Heart right ventricle (tissue), 16 donors: ENCODE measurements around the gene SYCP2L. TPM values are rescaled to one million over a fixed set of nuclear protein-coding genes. Genes with fewer than 3 reads are reported as not detected.

Experiments used
- ATAC-seq, 8 donors: fragments of 200-7000 bp; cut with Tn5 transposase; one replicate each; pipeline ENCODE4 v1.9.1; 2020; ENCODE audit warnings: mild to moderate bottlenecking in 8 of 8, moderate library complexity in 8 of 8, moderate number of reproducible peaks in 1 of 8
- DNase-seq, 2 donors: peaks; one replicate each; pipeline ENCODE4 v3.0.0-alpha.2; 2020
- H3K27ac ChIP-seq, 10 donors: fragments of 200-600 bp; sonication (generic) in 2 of 10; one replicate each; pipeline versions ENCODE4 v1.5.0 to v1.8.0; 2020 to 2022; ENCODE audit warnings: mild to moderate bottlenecking in 3 of 10
- H3K27me3 ChIP-seq, 7 donors: fragments of 200-600 bp; one replicate each; pipeline ENCODE4 v1.8.0; 2021 to 2022; ENCODE audit warnings: mild to moderate bottlenecking in 2 of 7
- H3K36me3 ChIP-seq, 9 donors: fragments of 200-600 bp; sonication (generic) in 1 of 9; one replicate each; pipeline versions ENCODE4 v1.5.0 to v1.8.0; 2020 to 2022; ENCODE audit warnings: mild to moderate bottlenecking in 2 of 9
- H3K4me1 ChIP-seq, 9 donors: fragments of 200-600 bp; sonication (generic) in 1 of 9; one replicate each; pipeline versions ENCODE4 v1.5.0 to v1.8.0; 2020 to 2022; ENCODE audit warnings: mild to moderate bottlenecking in 4 of 9
- H3K4me3 ChIP-seq, 10 donors: fragments of 200-600 bp; sonication (generic) in 2 of 10; one replicate each; pipeline versions ENCODE4 v1.5.0 to v1.8.0; 2020 to 2022; ENCODE audit warnings: mild to moderate bottlenecking in 7 of 10, moderate library complexity in 2 of 10
- H3K9me3 ChIP-seq, 11 donors: fragments of 200-600 bp in 10 of 11; sonication (generic) in 2 of 11; one replicate each; pipeline versions ENCODE4 v1.5.0 to v1.8.0; 2013 to 2022; ENCODE audit warnings: mild to moderate bottlenecking in 2 of 11, control low read depth in 1 of 11, moderate library complexity in 1 of 11
- WGBS, 2 donors: extraction: QIAGEN DNeasy Blood & Tissue Kit; methylation state at CpG; one replicate each; pipeline ENCODE4 v1.1.7; 2013; ENCODE audit warnings: inconsistent platforms in 1 of 2; 5-methylcytosine and 5-hydroxymethylcytosine counted together
- intact Hi-C, 10 donors: fragments of 100-400 bp; cut with DNase I; formaldehyde crosslinking; loops; one replicate each; pipeline versions ENCODE4 v1.11.1 to v1.14.2; 2022
- polyA plus RNA-seq, 2 donors: library from polyadenylated mRNA; stranded (reverse); fragments of 200-250 nt; gene quantifications; one replicate each; pipeline ENCODE4 v1.2.3, GENCODE V29; 2013
- total RNA-seq, 10 donors: library from RNA; stranded (reverse); fragmentation: NEBNext Ultra II Directional in 3 of 10; extraction: Animal tissue kit (Norgen Biotek cat#: 25700) in 3 of 10; gene quantifications; one replicate each; pipeline versions ENCODE4 v1.2.1 to v1.2.4, GENCODE V29; 2021 to 2023
- TF ChIP-seq, protein P1 (sequence below), 9 donors: fragments of 200-600 bp; sonication (generic) in 2 of 9; IDR thresholded peaks; one replicate each; pipeline versions ENCODE4 v1.5.0 to v1.8.0; 2021 to 2022; ENCODE audit warnings: antibody characterized with exemption in 9 of 9, mild to moderate bottlenecking in 5 of 9, moderate library complexity in 1 of 9
- donor health status: Arrhythmogenic right ventricular cardiomyopathy.
- donor health status: ischemic (EF 13 %, LVEDD 7.1; RV severe dilation, severe dysfunction).
- donor health status: healthy with polysubstance abuse.
- donor health status: DM: no; HTN: yes; CAD: no.
- donor health status: DM: no; HTN: no; CAD: no.
- donor health status: ischemic (EF 25% LVEDD 6.9; RV normal size, moderate dysfunction).
- donor health status: ischemic (EF 25% LVEDD 5.7; RV mildly dilated, moderate dysfunction).
- donor health status: healthy.
- donor health status: DM: yes; HTN: yes; CAD: no.
- donor health status: Ischemic cardiomyopathy.
- donor health status: ischemic (EF 35%, LVEDD 5.7; RV mildly dilated, moderate dysfunction).
- donor health status: nonischemic (EF 11% LVEDD 7.7; RV severe dilation, severe dysfunction).
- donor health status: DM: yes; HTN: yes; CAD: no.
- donor health status: PGD.
- donor health status: ischemic (EF 29% LVEDD 5.4; RV normal size, mild dysfunction).
- donor health status: nonischemic (EF 23%, LVEDD 6.1; RV moderate dilation, normal function).

SYCP2L gene
- total and polyA plus RNA-seq, 12 donors: 0.11 to 2.4 (median 0.37) TPM

DNA sequence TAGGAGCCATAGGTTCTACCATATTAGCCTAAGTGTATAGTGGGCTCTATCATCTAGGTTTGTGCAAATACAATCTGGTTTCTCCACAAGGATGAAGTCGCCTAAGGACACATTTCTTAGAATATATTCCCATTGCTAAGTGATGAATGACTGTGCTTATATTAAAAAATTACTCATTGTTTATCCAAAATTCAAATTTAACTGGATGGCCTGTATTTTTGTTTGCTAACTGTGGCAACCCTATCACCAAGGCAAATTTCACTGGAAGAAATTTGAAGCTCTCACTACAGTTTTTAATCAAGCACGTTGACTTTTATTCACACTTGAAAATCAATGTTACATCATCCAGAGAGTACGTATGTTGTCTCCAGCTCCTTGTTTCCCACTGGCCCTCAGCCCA, 18.9 kb upstream of the SYCP2L start:
- no peaks in the 10 kb centered on the region for H3K4me1 ChIP-seq
- DNase-seq (no peak), ATAC-seq (no peak)
- H3K36me3 ChIP-seq: no peaks in the 10 kb centered on the region
- H3K27ac ChIP-seq: no peak overlapping the region
- no peak overlapping the region for H3K4me3 ChIP-seq
- intact Hi-C loops: no loop called here
- WGBS, 2 donors: 85 to 88% methylated on average over 3 of the region's 3 CpGs
- TF ChIP-seq, protein P1, sequence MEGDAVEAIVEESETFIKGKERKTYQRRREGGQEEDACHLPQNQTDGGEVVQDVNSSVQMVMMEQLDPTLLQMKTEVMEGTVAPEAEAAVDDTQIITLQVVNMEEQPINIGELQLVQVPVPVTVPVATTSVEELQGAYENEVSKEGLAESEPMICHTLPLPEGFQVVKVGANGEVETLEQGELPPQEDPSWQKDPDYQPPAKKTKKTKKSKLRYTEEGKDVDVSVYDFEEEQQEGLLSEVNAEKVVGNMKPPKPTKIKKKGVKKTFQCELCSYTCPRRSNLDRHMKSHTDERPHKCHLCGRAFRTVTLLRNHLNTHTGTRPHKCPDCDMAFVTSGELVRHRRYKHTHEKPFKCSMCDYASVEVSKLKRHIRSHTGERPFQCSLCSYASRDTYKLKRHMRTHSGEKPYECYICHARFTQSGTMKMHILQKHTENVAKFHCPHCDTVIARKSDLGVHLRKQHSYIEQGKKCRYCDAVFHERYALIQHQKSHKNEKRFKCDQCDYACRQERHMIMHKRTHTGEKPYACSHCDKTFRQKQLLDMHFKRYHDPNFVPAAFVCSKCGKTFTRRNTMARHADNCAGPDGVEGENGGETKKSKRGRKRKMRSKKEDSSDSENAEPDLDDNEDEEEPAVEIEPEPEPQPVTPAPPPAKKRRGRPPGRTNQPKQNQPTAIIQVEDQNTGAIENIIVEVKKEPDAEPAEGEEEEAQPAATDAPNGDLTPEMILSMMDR (IDR thresholded peaks at IDR 0.05): no peak
- H3K27me3 ChIP-seq: peaks cover 0 to 4% (median 0%) of the 10 kb centered on the region in 7 donors
- H3K9me3 ChIP-seq: no peaks in the 10 kb centered on the region

DNA sequence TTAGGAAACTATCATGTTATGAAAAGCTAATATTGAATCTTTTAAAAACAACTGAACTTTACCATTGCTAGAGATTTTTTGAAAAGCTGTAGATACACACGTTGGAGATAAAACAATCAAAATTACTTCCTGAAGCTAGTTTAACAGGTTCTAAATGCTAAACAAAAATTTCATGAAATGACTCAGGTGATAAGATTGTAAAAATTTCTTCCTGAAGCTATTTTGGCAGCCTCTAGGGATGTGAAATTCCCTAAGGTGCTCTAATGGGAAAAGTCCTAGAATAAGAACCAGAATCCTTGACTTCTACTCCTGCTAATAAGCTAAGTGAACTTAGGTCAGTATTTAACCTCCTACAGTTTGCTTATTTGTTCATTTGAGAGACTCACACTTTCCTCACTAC, 13.5 kb upstream of the SYCP2L start:
- DNase-seq (no peak), ATAC-seq (no peak)
- peaks cover 0 to 10% (median 0%) of the 10 kb centered on the region in 7 donors for H3K27me3 ChIP-seq
- no peaks in the 10 kb centered on the region for H3K4me1 ChIP-seq
- TF ChIP-seq, protein P1 (IDR thresholded peaks at IDR 0.05): no peak
- H3K27ac ChIP-seq: no peak overlapping the region
- no peaks in the 10 kb centered on the region for H3K36me3 ChIP-seq
- intact Hi-C loops: no loop called here
- no peak overlapping the region for H3K4me3 ChIP-seq
- H3K9me3 ChIP-seq: peaks cover 0 to 2% (median 0%) of the 10 kb centered on the region in 11 donors
- 41 to 45% methylated on average over 1 of the region's 1 CpG for WGBS, 2 donors

DNA sequence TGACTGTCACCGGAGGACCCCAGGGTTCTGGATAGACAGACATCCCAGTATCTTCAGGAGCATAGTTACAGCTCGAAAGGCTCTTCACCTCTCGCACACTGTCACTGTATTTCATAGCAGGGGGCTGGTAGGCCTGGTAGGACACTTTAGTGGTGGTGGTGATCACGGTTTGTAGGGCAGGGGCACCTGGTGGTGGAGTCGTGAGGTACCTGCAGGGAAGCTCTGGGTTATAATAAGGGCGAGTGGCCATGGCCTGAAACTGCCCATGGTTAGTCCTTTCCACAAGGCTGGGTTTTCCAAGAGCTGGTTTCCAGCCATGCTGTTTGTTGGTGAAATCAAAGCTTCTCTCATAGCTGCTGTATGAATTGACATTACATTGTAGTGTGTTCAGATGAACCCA, 12.6 kb upstream of the SYCP2L start:
- DNase-seq (no peak), ATAC-seq (no peak)
- H3K4me1 ChIP-seq: no peaks in the 10 kb centered on the region
- H3K4me3 ChIP-seq: no peak overlapping the region
- H3K27me3 ChIP-seq: peaks cover 0 to 18% (median 5%) of the 10 kb centered on the region in 7 donors
- intact Hi-C loops: no loop called here
- no peak overlapping the region for H3K27ac ChIP-seq
- peaks cover 0 to 2% (median 0%) of the 10 kb centered on the region in 11 donors for H3K9me3 ChIP-seq
- WGBS, 2 donors: 83 to 88% methylated on average over 6 of the region's 6 CpGs
- no peaks in the 10 kb centered on the region for H3K36me3 ChIP-seq
- TF ChIP-seq, protein P1 (IDR thresholded peaks at IDR 0.05): no peak

DNA sequence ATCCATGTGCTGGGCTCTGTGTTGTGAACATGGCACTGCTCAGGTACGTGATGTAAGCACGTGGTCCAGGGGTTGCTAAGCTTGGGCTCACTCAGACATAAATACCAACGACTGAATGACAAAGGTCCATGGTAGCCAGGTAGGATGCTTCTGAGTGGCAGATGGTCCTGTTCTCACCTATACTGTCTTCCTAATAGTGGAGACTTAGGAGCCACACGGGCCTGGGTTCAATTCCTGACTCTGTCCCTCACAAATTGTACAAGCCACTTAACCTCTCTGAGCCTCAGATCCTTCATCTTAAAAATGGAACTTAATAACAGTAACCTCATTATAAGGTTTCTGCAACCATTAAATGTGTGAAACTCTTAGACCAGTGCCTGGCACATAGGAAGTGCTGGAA, 11.8 kb upstream of the SYCP2L start:
- intact Hi-C loops: no loop called here
- WGBS, 2 donors: 82 to 87% methylated on average over 4 of the region's 4 CpGs

More for the DNA sequence above, 11.8 kb upstream of the SYCP2L start:
- peaks cover 0 to 2% (median 0%) of the 10 kb centered on the region in 11 donors for H3K9me3 ChIP-seq
- TF ChIP-seq, protein P1 (IDR thresholded peaks at IDR 0.05): no peak
- no peak overlapping the region for H3K4me3 ChIP-seq
- H3K4me1 ChIP-seq: no peaks in the 10 kb centered on the region
- H3K36me3 ChIP-seq: no peaks in the 10 kb centered on the region
- no peak for ATAC-seq
- no peak for DNase-seq
- H3K27ac ChIP-seq: no peak overlapping the region
- H3K27me3 ChIP-seq: peaks cover 0 to 27% (median 14%) of the 10 kb centered on the region in 7 donors
